DND-41 (cell line): ENCODE measurements around the gene DDX31.

Experiments
- ATAC-seq: fragments of 200-7000 bp; cut with Tn5 transposase; 3 replicates; pipeline ENCODE4 v1.9.1; 2021; ENCODE audit warnings: low read depth; ENCODE audit not compliant: insufficient read depth
- DNase-seq: peaks from one replicate; pipeline ENCODE4 v3.0.0-alpha.2; 2020
- H2AFZ ChIP-seq: 2 replicates; pipeline ENCODE4 v1.6.0; 2012; ENCODE audit warnings: low read depth, low read length
- H3K27ac ChIP-seq: 2 replicates; pipeline ENCODE4 v1.5.1; 2012; ENCODE audit warnings: low read length, inconsistent platforms
- H3K27me3 ChIP-seq: fragments of 200-600 bp; sonication (generic); 2 replicates; pipeline ENCODE4 v1.6.0; 2012; ENCODE audit warnings: low read length, mild to moderate bottlenecking, inconsistent platforms; ENCODE audit not compliant: insufficient read depth, poor library complexity
- H3K36me3 ChIP-seq: 2 replicates; pipeline ENCODE4 v1.5.1; 2012; ENCODE audit warnings: low read length, inconsistent platforms; ENCODE audit not compliant: insufficient read depth
- H3K4me1 ChIP-seq: 2 replicates; pipeline ENCODE4 v1.5.1; 2012; ENCODE audit warnings: mild to moderate bottlenecking, low read length; ENCODE audit not compliant: insufficient read depth
- H3K4me2 ChIP-seq: 2 replicates; pipeline ENCODE4 v1.6.0; 2012; ENCODE audit warnings: mild to moderate bottlenecking, moderate library complexity, low read length, inconsistent platforms; ENCODE audit not compliant: insufficient read depth
- H3K4me3 ChIP-seq, 2 experiments: fragments of 200-600 bp in 1 of 2; shearing (Covaris generic) in 1 of 2; 2 replicates each; pipeline ENCODE4 v1.5.1; 2012 to 2016; ENCODE audit warnings: inconsistent platforms in 2 of 2, low read length in 2 of 2, mild to moderate bottlenecking in 2 of 2, low read depth in 1 of 2, moderate library complexity in 1 of 2
- H3K79me2 ChIP-seq: 2 replicates; pipeline ENCODE4 v1.6.0; 2012; ENCODE audit warnings: low read length, inconsistent platforms; ENCODE audit not compliant: insufficient read depth
- H3K9ac ChIP-seq: 2 replicates; pipeline ENCODE4 v1.6.0; 2012; ENCODE audit warnings: low read depth, mild to moderate bottlenecking, inconsistent platforms, low read length, moderate library complexity
- H3K9me3 ChIP-seq: 2 replicates; pipeline ENCODE4 v1.5.1; 2012; ENCODE audit warnings: low read length, moderate library complexity, mild to moderate bottlenecking, inconsistent platforms; ENCODE audit not compliant: insufficient read depth, severe bottlenecking
- H4K20me1 ChIP-seq: 2 replicates; pipeline ENCODE4 v1.6.0; 2012; ENCODE audit warnings: low read length; ENCODE audit not compliant: insufficient read depth
- EZH2 ChIP-seq: IDR thresholded peaks from 3 replicates; pipeline ENCODE4 v1.6.1; 2012; ENCODE audit warnings: borderline replicate concordance, low read depth, mild to moderate bottlenecking, moderate library complexity, low read length, inconsistent platforms; ENCODE audit not compliant: severe bottlenecking
- TF ChIP-seq, protein P1 (sequence below): IDR thresholded peaks from 2 replicates; pipeline ENCODE4 v1.5.1; 2012; ENCODE audit warnings: borderline replicate concordance, low read length, moderate library complexity, mild to moderate bottlenecking; ENCODE audit not compliant: poor library complexity, severe bottlenecking; ENCODE audit errors: extremely low read depth

Gene DDX31

DNA sequence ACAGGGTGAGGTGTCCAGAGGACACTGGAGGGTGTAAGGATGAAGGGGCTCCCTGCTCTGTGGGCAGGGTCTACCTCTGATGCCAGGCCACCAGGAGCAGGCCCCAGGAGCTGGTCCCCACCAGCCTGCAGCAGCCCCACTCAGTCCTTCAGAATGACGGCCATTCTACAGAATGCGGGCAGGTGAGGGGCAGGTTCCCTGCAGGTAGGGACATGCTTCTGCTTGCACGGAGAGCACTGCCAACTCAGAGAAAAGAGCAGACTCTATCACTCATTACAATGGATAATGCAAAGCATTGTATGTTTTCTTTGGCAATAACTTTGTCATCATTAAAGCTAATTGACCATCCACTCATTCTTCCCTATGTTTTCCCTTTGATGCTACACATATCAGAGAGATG lies 39.0 kb downstream of the DDX31 start:
- peaks cover 49% of the 10 kb centered on the region for H3K36me3 ChIP-seq

DNA sequence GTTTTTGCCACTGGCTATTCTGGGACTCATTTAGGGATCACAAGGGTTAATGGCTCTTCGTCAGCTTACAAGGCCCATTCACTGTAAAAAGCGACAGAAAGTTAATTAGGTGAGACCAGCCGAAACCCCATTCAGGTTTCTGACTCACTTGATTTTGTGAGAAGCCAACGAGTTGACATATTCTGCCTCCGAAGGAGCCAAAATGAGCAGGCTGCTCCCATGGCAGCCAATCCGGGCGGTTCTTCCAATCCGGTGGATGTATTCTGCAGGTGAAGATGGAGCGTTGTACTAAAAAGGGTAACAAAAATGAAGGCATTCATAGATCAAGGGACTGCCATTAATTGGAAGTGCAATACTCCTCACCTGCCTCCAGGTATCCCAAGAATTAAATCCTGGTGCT lies 39.7 kb downstream of the DDX31 start:
- DNase-seq = no peak
- no peaks in the 10 kb centered on the region for H3K27me3 ChIP-seq
- no peak overlapping the region for H3K4me3 ChIP-seq
- H3K4me2 ChIP-seq = no peak overlapping the region
- no peak overlapping the region for H3K9ac ChIP-seq
- no peaks in the 10 kb centered on the region for H3K79me2 ChIP-seq
- H4K20me1 ChIP-seq = no peaks in the 10 kb centered on the region; the same call in 1 of the 2 replicates
- H3K27ac ChIP-seq = no peak overlapping the region
- no peak for TF ChIP-seq EZH2
- TF ChIP-seq, protein P1, sequence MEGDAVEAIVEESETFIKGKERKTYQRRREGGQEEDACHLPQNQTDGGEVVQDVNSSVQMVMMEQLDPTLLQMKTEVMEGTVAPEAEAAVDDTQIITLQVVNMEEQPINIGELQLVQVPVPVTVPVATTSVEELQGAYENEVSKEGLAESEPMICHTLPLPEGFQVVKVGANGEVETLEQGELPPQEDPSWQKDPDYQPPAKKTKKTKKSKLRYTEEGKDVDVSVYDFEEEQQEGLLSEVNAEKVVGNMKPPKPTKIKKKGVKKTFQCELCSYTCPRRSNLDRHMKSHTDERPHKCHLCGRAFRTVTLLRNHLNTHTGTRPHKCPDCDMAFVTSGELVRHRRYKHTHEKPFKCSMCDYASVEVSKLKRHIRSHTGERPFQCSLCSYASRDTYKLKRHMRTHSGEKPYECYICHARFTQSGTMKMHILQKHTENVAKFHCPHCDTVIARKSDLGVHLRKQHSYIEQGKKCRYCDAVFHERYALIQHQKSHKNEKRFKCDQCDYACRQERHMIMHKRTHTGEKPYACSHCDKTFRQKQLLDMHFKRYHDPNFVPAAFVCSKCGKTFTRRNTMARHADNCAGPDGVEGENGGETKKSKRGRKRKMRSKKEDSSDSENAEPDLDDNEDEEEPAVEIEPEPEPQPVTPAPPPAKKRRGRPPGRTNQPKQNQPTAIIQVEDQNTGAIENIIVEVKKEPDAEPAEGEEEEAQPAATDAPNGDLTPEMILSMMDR = no peak
- no peak overlapping the region for H2AFZ ChIP-seq
- ATAC-seq = no peak
- peaks cover 53% of the 10 kb centered on the region for H3K36me3 ChIP-seq
- no peaks in the 10 kb centered on the region for H3K4me1 ChIP-seq
- H3K9me3 ChIP-seq = no peaks in the 10 kb centered on the region

More for the DNA sequence above, 39.0 kb downstream of the DDX31 start:
- Histone ChIP-seq H4K20me1 (no peaks in the 10 kb centered on the region; the same call in 1 of the 2 replicates), H3K27ac (no peak overlapping the region), H3K4me2 (no peak overlapping the region), H3K9me3 (no peaks in the 10 kb centered on the region), H2AFZ (no peak overlapping the region), H3K9ac (no peak overlapping the region), H3K79me2 (no peaks in the 10 kb centered on the region), H3K4me1 (no peaks in the 10 kb centered on the region), H3K4me3 (no peak overlapping the region), H3K27me3 (no peaks in the 10 kb centered on the region)
- DNase-seq (no peak), ATAC-seq (no peak)
- TF ChIP-seq, protein P1 = no peak
- no peak for TF ChIP-seq EZH2

DNA sequence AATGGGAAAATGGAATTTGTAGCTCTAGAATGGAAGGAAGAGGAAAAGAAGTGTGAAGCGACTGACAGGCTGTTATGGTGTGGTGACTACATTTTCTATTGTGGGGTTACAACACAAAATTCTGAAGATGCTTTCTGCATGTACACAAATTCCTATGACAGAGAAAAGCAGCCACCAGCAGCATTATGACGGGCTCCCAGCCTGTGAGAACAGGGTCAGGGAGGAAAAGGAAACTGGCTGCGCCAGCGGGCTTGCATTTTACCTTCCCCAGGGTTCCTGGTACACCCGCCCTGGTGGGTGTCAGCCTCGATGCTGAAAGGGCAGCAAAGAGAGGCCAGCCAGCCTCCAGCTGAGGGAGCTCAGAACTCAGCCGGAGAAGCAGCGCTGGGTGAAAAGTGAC lies 41.0 kb downstream of the DDX31 start:
- Histone ChIP-seq H3K79me2 (no peaks in the 10 kb centered on the region), H3K4me1 (no peaks in the 10 kb centered on the region), H3K9me3 (no peaks in the 10 kb centered on the region), H3K36me3 (peaks cover 62% of the 10 kb centered on the region), H3K9ac (no peak overlapping the region), H4K20me1 (no peaks in the 10 kb centered on the region; the same call in 1 of the 2 replicates), H3K27ac (no peak overlapping the region), H2AFZ (no peak overlapping the region), H3K4me3 (no peak overlapping the region), H3K4me2 (no peak overlapping the region), H3K27me3 (no peaks in the 10 kb centered on the region)
- ATAC-seq (no peak), DNase-seq (no peak)
- TF ChIP-seq, protein P1 = no peak
- no peak for TF ChIP-seq EZH2

DNA sequence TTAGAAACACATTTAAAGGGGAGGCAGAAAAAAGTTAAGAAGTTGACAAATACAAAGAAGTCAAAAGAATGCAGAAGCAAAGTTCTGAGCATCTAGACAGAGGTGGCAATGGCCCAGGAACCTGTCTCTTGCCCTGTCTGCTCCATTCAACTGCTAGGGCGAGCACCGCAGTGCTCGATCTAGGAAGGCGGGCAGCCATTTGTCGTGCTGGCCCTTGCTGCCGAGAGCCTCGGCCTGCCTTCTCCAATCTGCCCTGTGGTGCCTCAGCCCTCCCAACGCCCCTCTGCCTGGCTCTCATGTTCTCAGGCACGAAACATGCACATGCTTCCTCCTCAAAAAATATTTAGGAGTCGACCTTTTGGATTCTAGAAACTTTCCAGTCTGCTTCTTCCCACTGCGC lies 42.2 kb downstream of the DDX31 start:
- TF ChIP-seq EZH2 = no peak
- TF ChIP-seq, protein P1 = no peak
- Histone ChIP-seq H3K27me3 (no peaks in the 10 kb centered on the region), H3K36me3 (peaks cover 62% of the 10 kb centered on the region), H3K9me3 (no peaks in the 10 kb centered on the region), H3K4me3 (no peak overlapping the region), H2AFZ (no peak overlapping the region), H3K4me1 (no peaks in the 10 kb centered on the region), H3K9ac (no peak overlapping the region), H3K79me2 (no peaks in the 10 kb centered on the region), H3K4me2 (no peak overlapping the region), H3K27ac (no peak overlapping the region), H4K20me1 (no peaks in the 10 kb centered on the region; the same call in 1 of the 2 replicates)
- DNase-seq (no peak), ATAC-seq (no peak)
